HG02610 (cell line): ENCODE data around the gene LPAR3.

Experiments
- ATAC-seq: cut with Tn5 transposase; IDR thresholded peaks from one replicate; pipeline ENCODE4 v1.9.1; 2021; ENCODE audit warnings: mild to moderate bottlenecking, moderate library complexity; ENCODE audit not compliant: unreplicated experiment

The LPAR3 gene

DNA sequence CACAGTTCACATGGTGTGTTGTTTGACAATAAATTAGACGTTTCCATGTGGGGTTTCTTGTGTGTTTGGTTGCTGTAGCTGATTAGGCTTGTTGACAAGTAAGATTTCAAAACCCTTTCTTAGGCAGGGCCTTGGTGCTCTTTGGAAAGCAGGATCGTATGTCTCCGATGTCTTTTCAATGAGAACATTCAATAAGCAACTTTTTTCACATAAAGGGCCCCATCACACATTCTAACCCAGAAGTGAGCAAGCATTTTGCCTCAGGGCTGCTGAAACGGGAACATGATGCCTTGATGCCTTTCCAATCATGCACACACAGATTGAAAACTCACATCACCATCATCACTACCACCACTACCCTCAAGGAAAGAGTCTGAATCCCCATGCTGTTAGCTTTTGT lies 33.1 kb downstream of the LPAR3 start:
- ATAC-seq = no peak

DNA sequence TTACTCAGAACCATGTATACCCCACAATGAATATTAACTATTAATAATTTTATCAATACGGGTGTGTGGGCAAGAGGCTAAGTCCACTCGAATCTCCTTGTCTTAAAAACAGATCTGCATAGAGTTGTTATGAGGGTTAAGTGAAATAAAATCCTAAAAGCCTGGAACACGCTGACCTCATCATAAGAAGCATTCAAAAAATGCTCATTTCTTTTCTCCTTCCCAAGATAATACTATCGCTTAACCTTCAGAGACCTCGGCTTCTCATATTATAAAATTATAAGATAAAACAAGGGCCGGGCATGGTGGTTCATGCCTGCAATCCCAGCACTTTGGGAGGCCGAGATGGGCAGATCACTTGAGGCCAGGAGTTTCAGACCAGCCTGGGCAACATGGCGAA lies 35.1 kb downstream of the LPAR3 start:
- no peak for ATAC-seq

DNA sequence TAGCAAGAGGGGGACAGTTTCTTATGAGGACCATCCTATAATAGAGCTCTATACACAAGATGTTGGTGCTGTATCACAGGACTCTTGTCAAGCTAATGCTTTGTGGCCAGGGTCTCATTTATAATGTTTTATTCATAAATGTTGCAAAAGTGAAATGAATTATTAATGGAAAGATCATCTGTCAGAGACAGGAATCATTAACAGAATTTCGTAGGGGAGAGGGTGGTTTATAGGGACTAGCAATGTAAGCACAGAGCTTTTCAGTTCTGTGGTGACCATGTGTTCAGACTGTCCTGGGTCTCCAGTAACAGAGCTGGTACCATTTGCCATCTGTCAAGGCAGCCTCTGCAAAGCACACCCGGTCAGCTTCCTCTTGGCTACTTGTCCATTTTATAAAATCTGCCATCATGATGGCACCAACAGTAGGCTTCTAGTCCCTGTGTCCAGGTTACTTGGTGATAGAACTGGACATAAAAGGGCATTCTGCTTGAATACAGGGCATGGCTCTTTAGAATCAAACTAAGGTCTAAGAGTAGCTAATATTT lies 36.2 kb downstream of the LPAR3 start:
- no peak for ATAC-seq

DNA sequence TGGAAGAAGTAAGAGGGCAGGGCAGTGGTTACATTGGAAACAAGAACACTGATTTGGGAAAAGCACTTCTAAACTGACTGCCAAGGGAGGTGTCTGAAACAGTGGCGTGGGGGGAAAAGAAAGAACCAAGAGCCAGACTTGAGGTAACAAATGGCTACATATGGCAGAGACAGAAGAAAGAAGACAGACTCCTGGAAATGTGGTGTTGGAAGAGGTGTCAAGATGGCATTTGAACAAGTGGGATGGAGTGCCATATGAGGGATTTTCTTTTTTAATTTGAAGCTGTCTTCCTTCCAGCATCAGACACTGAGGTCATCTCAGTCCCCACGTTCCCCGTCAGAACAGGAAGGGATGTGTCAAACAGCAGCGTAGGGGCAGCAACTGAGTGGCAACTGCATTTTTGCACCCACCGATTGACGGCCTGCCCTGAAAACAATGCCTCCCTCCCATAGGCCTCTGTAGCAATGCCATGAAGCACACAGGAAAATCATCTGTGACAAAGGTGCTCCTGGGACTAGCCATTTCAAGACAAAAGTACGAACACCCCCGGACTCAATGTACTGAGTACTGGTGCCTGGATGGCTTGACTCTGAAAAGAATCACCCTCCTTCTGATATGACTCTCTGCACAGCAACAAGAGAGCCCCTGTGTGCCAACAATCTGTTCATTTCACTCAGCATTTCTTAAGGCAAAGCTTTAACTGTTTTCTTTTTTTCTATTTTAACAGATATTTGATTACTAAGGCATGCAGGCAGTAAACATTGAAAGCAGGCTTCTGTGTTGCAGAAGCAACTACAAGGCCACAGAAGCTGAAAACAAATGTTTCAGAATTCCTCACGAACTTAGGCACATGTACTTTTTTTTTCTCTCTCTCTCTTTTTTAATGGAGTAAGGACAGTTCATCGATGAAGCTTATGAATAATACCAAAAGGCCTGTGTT lies 37.0 kb downstream of the LPAR3 start:
- ATAC-seq = no peak

DNA sequence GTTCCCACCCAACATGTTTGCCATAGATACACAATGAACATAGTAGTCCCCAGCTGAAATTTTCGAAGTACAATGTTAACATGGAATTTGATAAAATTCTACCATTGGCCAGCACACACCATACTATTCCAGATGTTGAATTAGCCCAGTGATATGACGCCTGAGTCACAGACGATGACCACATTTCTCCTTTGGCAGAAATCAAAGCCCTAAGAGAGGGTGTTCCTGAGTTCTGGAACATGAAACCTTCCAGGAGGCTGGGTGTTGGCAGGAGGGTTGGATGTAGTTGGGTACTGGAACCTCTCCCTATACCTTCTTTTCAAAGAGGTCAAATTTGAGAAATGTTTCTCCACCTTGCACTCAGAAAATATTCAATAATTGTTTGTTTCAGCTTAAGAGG lies 37.8 kb downstream of the LPAR3 start:
- no peak for ATAC-seq

DNA sequence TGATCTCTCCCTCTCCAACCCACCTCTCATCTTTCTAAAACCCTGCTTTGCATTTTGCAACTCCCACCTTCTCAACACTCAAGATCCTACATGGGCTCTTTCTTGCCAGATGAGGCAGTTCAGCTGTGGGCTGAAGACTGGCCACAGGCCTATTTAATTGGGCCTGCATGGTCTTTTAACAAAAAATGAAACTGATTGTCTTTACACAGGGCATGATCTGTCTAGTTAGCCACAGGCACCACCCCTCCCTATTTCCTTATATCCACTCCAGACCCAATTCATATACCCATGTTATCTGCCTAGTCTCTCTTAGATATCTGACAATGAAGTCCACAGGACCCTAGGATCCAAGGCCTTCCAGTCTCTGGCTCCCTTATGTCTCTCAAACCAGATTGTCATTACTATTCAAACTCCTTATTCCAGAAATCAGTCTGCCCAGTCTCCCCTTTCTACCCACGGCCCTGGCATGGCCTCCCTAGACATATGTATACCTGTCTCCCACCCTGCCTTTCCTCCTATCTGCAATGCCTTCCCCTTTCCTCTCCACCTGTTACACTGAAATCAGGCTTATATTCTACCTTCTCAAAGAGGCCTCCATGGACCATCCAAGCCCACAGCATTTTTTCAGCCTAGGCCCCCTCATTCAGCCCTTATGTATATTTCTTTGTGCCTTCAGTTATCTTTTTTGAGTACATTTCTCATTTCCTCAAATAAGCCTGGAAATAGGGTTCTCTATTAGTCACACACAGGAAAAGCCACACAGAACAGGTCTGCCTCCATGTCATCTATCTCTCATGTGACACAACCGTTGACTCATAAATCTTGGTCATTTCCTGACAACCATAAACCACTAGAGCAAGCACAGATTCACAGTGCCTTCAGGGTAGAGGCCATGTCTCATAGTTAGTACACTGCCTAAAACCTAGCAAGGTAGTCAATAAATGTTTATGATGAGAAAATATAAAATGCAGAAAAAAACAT lies 39.0 kb downstream of the LPAR3 start:
- peak; percentile 98 for ATAC-seq

DNA sequence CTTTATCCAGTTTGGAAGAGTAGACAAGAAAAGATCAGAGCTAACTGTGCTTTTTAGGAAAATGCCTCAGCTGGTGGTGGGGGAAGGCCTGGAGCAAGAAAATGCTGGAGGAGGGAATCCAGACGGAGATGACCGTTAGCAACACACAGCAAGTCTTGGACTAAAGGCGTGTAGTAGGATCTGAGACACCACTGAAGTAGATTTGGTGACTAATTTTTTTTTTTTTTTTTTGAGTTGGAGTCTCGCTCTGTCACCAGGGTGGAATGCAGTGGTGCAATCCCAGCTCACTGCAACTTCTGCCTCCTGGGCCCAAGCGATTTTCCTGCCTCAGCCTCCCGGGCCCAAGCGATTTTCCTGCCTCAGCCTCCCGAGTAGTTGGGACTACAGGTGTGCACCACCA lies 41.2 kb downstream of the LPAR3 start:
- ATAC-seq = no peak

DNA sequence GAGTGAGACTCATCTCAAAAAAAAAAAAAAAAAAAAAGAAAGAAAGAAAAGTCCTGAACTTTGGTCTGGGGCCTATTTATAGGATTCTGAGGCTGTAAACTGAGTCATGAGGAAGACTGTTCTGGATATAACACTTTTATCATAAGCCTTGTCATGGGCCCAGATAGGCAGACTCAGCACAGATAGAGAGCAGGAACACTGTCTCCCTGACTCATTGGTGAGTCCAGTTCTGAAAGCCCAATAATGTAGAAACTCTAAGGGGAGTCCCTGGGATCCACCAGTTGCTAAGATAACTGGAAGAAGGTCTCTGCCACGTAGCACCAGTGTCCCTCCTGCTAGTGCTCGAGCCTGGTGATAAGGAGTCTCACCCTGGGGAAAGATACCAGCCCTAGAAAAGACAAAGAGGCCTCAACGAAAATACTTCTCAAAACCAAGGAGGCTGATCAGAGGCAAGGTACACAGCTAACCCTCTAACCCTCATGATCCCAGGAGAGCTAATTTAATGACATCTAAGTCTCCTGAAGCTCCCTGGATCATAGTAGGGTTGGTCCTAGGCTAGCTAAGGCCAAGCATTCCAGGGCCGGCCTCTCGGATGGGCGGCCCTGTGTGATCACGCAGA lies 43.5 kb downstream of the LPAR3 start:
- no peak for ATAC-seq

DNA sequence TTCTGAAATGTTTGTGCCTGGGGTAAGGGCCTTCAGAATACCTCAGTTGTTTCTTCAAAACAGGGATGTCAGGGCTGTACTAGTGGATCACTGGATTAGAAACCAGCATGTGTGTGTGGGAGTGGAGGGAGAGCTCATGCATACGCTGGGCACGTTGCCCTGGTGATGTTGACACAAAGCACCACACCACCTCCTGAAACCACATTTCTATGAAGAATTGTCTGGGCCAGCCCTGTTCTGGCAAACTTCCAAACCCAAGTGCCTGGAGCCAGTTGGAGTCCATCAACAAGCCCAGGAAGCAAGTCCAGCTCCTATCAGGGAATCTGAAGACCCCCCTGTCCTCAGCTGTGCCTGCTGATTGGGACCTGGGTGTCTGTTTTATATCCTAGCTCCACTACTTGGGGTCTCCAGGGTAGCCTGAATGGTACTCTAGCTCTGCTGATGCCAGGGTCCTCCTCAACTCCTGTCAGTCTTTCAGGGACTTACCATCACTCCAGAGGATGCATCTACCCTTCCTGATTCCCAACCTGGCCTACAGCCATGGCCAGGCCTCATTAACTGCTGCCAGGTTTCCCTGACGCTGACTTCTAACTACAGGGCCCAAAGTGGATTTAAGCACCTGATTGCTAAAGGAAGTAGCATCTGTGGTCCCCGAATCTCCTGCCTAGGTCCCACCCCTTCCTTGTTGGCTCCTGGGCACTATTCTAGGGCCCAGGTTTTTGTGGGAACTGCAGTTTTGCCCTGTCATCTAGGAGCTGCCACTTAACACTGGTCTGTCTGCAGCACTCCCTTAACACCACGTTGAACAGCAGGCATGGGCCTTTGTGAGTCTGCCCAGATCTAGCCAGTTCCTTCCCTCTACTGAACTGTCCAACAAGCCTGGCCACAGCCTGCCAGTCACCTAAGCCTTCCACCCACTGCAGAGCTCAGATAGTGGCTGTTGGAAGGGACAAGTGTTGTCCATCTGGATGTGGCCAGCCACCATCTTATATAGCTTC lies 45.5 kb downstream of the LPAR3 start:
- ATAC-seq = no peak

DNA sequence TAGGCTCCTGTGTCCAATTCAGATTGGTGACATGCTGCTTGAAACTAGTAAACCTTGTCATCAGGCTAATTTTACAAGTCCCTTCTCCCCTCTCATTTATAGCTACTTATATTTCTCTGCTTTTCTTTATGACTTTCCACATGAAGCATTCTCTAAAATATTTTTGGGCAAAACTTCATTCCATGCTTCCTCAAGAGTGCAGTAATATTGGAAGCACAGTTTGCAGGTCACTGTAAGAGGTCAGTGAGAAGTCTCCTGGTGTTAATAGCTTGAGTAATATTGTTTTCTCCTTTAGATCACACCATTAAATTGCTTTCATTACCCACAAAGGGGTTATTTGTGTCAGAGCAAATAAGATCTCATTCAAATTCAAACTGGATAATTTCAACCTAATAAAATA lies 46.6 kb downstream of the LPAR3 start:
- ATAC-seq = no peak

DNA sequence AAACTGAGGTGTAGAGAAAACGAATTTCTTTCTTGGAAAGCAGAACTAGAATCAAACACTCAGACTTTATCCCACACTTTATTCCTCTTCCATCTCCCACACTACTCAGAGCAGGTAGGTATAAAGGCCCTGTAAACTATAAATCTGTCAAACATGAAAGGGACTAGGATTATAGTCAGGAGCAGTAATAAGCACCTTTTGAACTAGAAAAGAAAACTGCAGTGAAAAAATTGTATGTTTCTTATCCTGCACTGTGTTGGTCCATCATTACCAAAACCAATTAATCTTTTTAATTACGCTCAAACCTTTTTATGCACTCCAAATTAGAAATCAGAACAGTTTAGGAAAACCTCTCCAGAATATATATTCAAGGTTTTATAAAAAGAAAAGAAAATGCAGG lies 47.6 kb downstream of the LPAR3 start:
- no peak for ATAC-seq

DNA sequence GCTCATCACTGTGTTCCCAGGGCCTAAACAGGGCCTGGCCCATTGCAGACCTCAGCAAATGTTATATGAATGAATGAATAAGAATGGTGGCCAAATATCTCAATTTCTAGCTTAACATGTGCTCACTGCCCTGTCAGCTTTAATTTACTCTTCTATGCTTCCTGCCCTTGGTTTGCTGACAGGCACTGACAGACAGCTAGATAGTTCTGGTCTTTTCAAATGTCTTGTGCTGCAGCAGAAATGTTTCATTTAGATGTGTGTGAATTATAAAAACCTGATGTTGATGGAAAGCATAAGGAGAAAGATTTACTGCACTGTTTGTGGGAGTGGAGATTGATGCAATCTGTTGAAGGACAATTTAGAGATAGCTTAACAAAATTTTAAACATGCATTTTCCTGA lies 48.9 kb downstream of the LPAR3 start:
- ATAC-seq = no peak

DNA sequence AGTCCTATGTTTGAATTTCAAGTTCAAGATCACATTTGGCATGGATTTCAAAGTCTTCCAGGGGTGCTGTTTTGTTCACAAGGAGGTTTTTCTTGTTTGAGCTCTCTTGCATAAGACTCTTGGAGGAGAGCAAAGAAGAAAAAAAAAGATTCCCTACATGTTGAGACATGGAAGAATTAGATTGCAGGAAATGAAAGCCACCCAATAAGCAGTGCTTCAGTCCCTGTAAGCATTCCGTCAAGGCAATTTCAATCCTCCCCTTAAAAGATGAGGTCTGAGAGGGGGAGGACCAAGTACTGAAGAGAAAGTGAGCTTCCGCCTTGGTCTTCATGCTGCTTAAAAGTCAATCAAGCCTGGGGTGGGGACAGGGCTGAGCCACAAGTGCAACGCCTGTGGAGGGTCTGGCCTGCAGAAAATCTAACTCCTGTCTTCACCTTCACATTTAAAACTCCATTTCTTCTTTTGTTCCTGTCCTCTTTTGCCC lies 50.2 kb downstream of the LPAR3 start:
- ATAC-seq = no peak

DNA sequence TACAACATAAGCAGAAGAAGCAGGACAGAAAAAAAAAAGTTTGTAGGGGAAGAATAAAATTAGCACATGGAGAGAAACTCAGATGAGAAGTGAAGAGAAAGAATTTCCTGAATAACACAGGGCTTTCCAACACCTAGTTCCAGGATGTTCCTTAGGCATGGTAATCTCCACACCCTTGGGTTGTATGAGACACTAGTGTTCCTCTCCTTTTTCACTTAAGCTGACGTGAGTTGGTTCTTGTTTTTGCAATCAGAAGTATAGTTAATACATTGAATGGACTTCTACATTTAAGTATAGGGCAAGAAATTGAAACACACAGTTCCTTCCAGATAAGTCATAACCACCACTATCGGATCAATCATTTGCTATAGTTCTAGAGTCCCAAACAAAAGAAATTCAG lies 51.0 kb downstream of the LPAR3 start:
- no peak for ATAC-seq

DNA sequence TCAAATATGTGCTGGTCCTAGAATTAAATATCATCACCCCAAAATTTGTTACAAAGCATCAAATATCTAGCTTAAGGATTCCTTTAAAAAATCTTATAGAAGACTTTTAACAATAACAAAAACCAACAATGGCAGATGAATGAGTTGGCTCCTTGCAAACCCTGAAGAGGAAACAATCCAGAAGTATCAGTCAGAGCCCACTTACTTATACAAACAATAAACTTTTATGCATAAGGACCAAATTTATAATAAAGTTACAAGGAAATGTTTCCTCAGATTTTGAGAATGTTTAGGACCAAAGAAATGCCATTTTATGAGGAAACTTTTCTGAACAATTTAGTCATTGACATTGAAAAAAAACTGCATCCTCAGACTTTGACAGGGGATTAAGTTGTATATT lies 52.7 kb downstream of the LPAR3 start:
- ATAC-seq = no peak

DNA sequence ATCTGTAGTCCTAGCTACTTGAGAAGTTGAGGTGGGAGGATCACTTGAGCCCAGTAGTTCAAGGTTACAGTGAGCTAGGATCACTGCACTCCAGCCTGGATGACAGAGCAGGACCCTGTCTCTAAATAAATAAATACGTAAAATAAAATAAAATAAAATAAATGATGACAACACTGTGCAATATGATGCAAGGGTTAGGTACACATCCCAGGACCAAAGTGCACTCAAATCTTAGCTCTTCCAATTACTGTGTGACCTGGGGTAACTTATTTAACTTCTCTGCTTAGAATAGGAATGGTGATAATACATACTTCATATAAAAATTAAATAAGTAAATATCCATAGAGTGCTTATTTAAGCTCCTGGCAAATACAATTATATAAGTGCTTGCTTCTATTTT lies 53.5 kb downstream of the LPAR3 start:
- no peak for ATAC-seq

DNA sequence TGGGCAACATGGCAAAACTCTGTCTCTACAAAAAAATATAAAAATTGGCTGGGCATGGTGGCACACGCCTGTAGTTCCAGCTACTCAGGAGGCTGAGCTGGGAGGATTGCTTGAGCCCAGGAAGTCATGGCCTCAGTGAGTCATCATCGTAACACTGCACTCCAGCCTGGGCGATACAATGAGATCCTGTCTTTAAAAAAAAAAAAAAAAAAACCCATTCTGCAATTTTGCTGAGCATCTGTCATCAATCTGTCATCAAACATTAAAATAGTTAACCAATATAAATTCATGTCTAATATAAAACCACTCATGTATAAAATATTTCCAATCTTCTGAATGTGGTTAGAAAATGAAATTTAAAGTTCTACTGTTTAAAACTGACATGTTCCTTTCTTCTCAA lies 56.9 kb downstream of the LPAR3 start:
- ATAC-seq = no peak

DNA sequence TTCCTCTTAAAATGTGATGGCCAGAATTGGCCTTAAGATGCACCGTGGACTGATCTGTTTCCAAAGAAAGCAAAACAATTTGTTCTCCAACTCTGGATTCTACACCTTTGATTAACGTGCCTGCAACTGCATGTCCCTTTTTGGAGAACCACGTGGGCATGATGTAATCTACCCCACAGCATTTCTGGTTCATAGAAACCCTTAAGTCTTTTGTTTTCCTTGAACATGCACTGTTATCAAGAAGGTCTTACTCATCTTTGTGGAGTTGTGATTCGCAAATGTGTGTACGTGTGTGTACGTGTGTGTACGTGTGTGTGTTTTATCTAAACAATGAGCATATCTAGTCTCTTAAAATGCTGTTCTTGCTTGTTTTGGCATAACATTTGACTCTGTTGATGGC lies 57.8 kb downstream of the LPAR3 start:
- ATAC-seq = no peak

DNA sequence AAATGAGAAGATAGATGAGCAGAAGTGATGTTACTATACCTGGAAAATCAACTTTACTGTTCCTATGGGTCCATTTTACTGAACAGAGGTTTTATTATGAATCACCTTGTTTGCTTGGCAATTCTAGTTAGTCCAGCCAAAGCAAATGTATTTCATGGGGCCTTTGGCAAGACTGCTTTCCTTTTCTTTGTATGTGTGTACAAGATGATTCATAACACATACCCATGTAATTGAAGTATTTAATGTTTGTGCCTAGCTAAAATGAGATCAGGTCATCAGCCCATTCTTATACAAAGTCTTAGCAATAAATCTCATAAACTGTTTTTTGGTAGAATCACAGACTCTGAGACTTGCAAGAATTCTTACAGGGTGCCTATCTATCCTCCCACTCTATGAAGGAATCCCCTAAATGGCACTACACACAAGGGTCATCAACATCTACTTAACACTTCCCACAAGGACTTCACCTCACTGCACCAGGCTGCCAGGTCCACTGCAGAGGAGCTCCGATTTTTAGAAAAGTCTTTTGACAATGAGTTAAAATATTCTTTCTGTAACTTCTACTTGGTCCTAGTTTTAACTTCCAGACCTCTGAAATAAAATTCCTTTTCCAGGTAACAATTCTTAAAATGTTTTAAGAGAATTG lies 58.5 kb downstream of the LPAR3 start:
- no peak for ATAC-seq
